Keratinocyte (primary cell): ENCODE measurements around the gene MIA2.
"Not testable (repeated sequence)": the region's sequence is repeated elsewhere in the genome, so short reads cannot be mapped to it uniquely, and the experiment has no call there.

Experiments
- EZH2 ChIP-seq: IDR thresholded peaks from one replicate; pipeline ENCODE4 v1.6.1; 2012; ENCODE audit warnings: inconsistent platforms, mild to moderate bottlenecking, low read length, moderate library complexity
- TF ChIP-seq, protein P1 (sequence below), 3 experiments: IDR thresholded peaks in 1 of 3; conservative IDR thresholded peaks in 1 of 3; optimal IDR thresholded peaks in 1 of 3; 2 replicates in 2 of 3; 3 replicates in 1 of 3; pipeline versions ENCODE3 to v1.5.1; 2011; ENCODE audit warnings: low read length in 3 of 3, mild to moderate bottlenecking in 3 of 3, moderate library complexity in 2 of 3, control low read depth in 1 of 3, inconsistent platforms in 1 of 3; ENCODE audit not compliant: insufficient read depth in 2 of 3; ENCODE audit errors: extremely low read depth in 1 of 3

- TF ChIP-seq, protein P1, sequence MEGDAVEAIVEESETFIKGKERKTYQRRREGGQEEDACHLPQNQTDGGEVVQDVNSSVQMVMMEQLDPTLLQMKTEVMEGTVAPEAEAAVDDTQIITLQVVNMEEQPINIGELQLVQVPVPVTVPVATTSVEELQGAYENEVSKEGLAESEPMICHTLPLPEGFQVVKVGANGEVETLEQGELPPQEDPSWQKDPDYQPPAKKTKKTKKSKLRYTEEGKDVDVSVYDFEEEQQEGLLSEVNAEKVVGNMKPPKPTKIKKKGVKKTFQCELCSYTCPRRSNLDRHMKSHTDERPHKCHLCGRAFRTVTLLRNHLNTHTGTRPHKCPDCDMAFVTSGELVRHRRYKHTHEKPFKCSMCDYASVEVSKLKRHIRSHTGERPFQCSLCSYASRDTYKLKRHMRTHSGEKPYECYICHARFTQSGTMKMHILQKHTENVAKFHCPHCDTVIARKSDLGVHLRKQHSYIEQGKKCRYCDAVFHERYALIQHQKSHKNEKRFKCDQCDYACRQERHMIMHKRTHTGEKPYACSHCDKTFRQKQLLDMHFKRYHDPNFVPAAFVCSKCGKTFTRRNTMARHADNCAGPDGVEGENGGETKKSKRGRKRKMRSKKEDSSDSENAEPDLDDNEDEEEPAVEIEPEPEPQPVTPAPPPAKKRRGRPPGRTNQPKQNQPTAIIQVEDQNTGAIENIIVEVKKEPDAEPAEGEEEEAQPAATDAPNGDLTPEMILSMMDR (optimal IDR thresholded peaks at IDR 0.05 in 1 of 3, IDR thresholded peaks at IDR 0.05 in 1 of 3, conservative IDR thresholded peaks at IDR 0.05 in 1 of 3; ENCODE audit: extremely low read depth in 1 of 3, insufficient read depth in 2 of 3, low read length in 3 of 3) = not testable (repeated sequence)
- TF ChIP-seq EZH2 = not testable (repeated sequence)
These were observed 125.4 kb downstream of the MIA2 start for GRCh38 chr14:39359069-39359468.
